Measurements from ENCODE around the gene KNSTRN.

DNA sequence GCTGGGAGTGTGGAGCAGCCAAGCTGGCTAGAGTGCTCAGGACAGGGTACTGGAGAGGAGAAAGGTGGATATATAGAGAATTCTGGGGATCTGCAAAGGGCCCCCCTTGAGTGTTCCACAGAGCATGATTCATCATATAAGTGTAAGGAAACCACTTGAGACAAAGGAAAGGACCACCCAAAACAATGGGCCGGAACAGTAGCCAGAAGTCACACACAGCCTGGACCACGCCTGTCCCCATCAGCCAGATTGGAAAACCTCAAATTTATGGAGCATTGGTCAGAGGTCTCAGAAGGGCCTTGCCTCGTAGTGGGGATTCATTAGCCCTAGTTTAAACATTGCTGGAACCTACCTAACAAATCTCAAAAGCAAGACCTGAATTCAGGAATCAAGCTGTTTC is 4.9 kb upstream of the KNSTRN start:
- TF ChIP-seq, protein P1, sequence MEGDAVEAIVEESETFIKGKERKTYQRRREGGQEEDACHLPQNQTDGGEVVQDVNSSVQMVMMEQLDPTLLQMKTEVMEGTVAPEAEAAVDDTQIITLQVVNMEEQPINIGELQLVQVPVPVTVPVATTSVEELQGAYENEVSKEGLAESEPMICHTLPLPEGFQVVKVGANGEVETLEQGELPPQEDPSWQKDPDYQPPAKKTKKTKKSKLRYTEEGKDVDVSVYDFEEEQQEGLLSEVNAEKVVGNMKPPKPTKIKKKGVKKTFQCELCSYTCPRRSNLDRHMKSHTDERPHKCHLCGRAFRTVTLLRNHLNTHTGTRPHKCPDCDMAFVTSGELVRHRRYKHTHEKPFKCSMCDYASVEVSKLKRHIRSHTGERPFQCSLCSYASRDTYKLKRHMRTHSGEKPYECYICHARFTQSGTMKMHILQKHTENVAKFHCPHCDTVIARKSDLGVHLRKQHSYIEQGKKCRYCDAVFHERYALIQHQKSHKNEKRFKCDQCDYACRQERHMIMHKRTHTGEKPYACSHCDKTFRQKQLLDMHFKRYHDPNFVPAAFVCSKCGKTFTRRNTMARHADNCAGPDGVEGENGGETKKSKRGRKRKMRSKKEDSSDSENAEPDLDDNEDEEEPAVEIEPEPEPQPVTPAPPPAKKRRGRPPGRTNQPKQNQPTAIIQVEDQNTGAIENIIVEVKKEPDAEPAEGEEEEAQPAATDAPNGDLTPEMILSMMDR (IDR thresholded peaks at IDR 0.05 in 4 of 5, conservative IDR thresholded peaks at IDR 0.05 in 1 of 5) = no peak
- TF ChIP-seq POLR2A (IDR thresholded peaks at IDR 0.05) = no peak
